ENCODE data around the gene TDRD9.

The TDRD9 gene

GRCh38 chr14:103890821-103891666 lies 37.2 kb upstream of the TDRD9 start:
- no peak for DNase-seq (ENCODE audit: low read depth)
- no peak overlapping the region for H3K4me3 ChIP-seq (ENCODE audit: low read depth, low read length)
- TF ChIP-seq MYC (IDR thresholded peaks at IDR 0.05; ENCODE audit: low read depth, low read length) (no peak), POLR2A (IDR thresholded peaks at IDR 0.05; ENCODE audit: extremely low read depth, insufficient read length) (no peak), CTCF (IDR thresholded peaks at IDR 0.05; ENCODE audit: low read depth, low read length) (no peak), MAX (IDR thresholded peaks at IDR 0.05; ENCODE audit: low read depth, low read length) (no peak)

GRCh38 chr14:103891667-103892215 lies 36.5 kb upstream of the TDRD9 start:
- no peak overlapping the region for H3K4me3 ChIP-seq (ENCODE audit: low read depth, low read length)
- TF ChIP-seq CTCF (IDR thresholded peaks at IDR 0.05; ENCODE audit: low read depth, low read length) (no peak), MAX (IDR thresholded peaks at IDR 0.05; ENCODE audit: low read depth, low read length) (no peak)
- no peak for DNase-seq (ENCODE audit: low read depth)

- DNase-seq (ENCODE audit: low read depth), result no peak
- no peak overlapping the region for H3K4me3 ChIP-seq (ENCODE audit: low read depth, low read length)
- no peak for TF ChIP-seq POLR2A (IDR thresholded peaks at IDR 0.05; ENCODE audit: extremely low read depth, insufficient read length)
- TF ChIP-seq CTCF (IDR thresholded peaks at IDR 0.05; ENCODE audit: low read depth, low read length), result no peak
- no peak for TF ChIP-seq MAX (IDR thresholded peaks at IDR 0.05; ENCODE audit: low read depth, low read length)
- no peak for TF ChIP-seq MYC (IDR thresholded peaks at IDR 0.05; ENCODE audit: low read depth, low read length)
These were observed 36.0 kb upstream of the TDRD9 start for GRCh38 chr14:103892247-103892646.

GRCh38 chr14:103894034-103894722 lies 34.1 kb upstream of the TDRD9 start:
- TF ChIP-seq MAX (IDR thresholded peaks at IDR 0.05; ENCODE audit: low read depth, low read length) (no peak), POLR2A (IDR thresholded peaks at IDR 0.05; ENCODE audit: extremely low read depth, insufficient read length) (no peak), MYC (IDR thresholded peaks at IDR 0.05; ENCODE audit: low read depth, low read length) (no peak), CTCF (IDR thresholded peaks at IDR 0.05; ENCODE audit: low read depth, low read length) (no peak)
- DNase-seq (ENCODE audit: low read depth), result no peak
- H3K4me3 ChIP-seq (ENCODE audit: low read depth, low read length), result no peak overlapping the region

- DNase-seq (ENCODE audit: low read depth), result no peak
- TF ChIP-seq CTCF (IDR thresholded peaks at IDR 0.05; ENCODE audit: low read depth, low read length) (no peak), MAX (IDR thresholded peaks at IDR 0.05; ENCODE audit: low read depth, low read length) (no peak), MYC (IDR thresholded peaks at IDR 0.05; ENCODE audit: low read depth, low read length) (no peak), POLR2A (IDR thresholded peaks at IDR 0.05; ENCODE audit: extremely low read depth, insufficient read length) (no peak)
- no peak overlapping the region for H3K4me3 ChIP-seq (ENCODE audit: low read depth, low read length)
These were observed 33.6 kb upstream of the TDRD9 start for GRCh38 chr14:103894723-103895059.
